Liver (tissue), 9 donors: ENCODE data around the gene MIGA1. TPM values are rescaled to one million over a fixed set of nuclear protein-coding genes. Genes with fewer than 3 reads are reported as not detected.

Experiments
- DNase-seq: peaks from one replicate; pipeline ENCODE4 v3.0.0-alpha.2; 2017; ENCODE audit warnings: low spot score
- H3K27ac ChIP-seq, 2 donors: one replicate each; pipeline ENCODE4 v1.7.0; 2013; ENCODE audit warnings: inconsistent platforms in 2 of 2, low read length in 2 of 2, control low read depth in 1 of 2, low read depth in 1 of 2, mild to moderate bottlenecking in 1 of 2
- H3K27me3 ChIP-seq, 4 donors: one replicate each; pipeline versions ENCODE4 v1.6.1 to v1.7.0; 2013; ENCODE audit warnings: low read length in 3 of 4, inconsistent platforms in 1 of 4, mild to moderate bottlenecking in 1 of 4, moderate library complexity in 1 of 4; ENCODE audit not compliant: control insufficient read depth in 4 of 4, insufficient read depth in 4 of 4
- H3K36me3 ChIP-seq, 4 donors: one replicate each; pipeline versions ENCODE4 v1.6.1 to v1.7.0; 2013; ENCODE audit warnings: low read length in 3 of 4, mild to moderate bottlenecking in 3 of 4, low read depth in 1 of 4, moderate library complexity in 1 of 4; ENCODE audit not compliant: control insufficient read depth in 4 of 4, insufficient read depth in 3 of 4
- H3K4me1 ChIP-seq, 4 donors: one replicate each; pipeline versions ENCODE4 v1.6.1 to v1.7.0; 2013; ENCODE audit warnings: low read length in 3 of 4, mild to moderate bottlenecking in 3 of 4, moderate library complexity in 1 of 4; ENCODE audit not compliant: control insufficient read depth in 4 of 4, insufficient read depth in 4 of 4
- H3K4me3 ChIP-seq, 3 donors: one replicate each; pipeline versions ENCODE4 v1.6.1 to v1.7.0; 2013; ENCODE audit warnings: low read length in 3 of 3, control low read depth in 1 of 3, low read depth in 1 of 3, mild to moderate bottlenecking in 1 of 3
- H3K9ac ChIP-seq, 2 donors: one replicate each; pipeline ENCODE4 v1.7.0; 2013; ENCODE audit warnings: low read length in 2 of 2, mild to moderate bottlenecking in 2 of 2, moderate library complexity in 2 of 2, control low read depth in 1 of 2, low read depth in 1 of 2
- H3K9me3 ChIP-seq, 4 donors: one replicate each; pipeline versions ENCODE4 v1.6.1 to v1.7.0; 2013; ENCODE audit warnings: low read length in 3 of 4; ENCODE audit not compliant: control insufficient read depth in 4 of 4
- ATF3 ChIP-seq: IDR thresholded peaks from 2 replicates; pipeline ENCODE4 v1.6.1; 2016; ENCODE audit warnings: antibody characterized with exemption
- CTCF ChIP-seq: fragments of 150-350 bp; IDR thresholded peaks from 2 replicates; pipeline ENCODE4 v1.5.1; 2017; ENCODE audit warnings: improper control_type of control experiment, low read depth, low read length; ENCODE audit not compliant: missing input control
- EGR1 ChIP-seq, 2 donors: IDR thresholded peaks; 2 replicates each; pipeline ENCODE4 v1.6.1; 2016 to 2018; ENCODE audit warnings: antibody characterized with exemption in 2 of 2, low read depth in 2 of 2
- FOXA1 ChIP-seq: IDR thresholded peaks from 2 replicates; pipeline ENCODE4 v1.6.1; 2016; ENCODE audit warnings: antibody characterized with exemption
- FOXA2 ChIP-seq: IDR thresholded peaks from 2 replicates; pipeline ENCODE4 v1.6.1; 2016; ENCODE audit warnings: antibody characterized with exemption
- GABPA ChIP-seq, 2 donors: IDR thresholded peaks in 1 of 2; conservative IDR thresholded peaks in 1 of 2; 2 replicates each; pipeline ENCODE4 v1.6.1; 2016; ENCODE audit warnings: antibody characterized with exemption in 2 of 2, mild to moderate bottlenecking in 1 of 2, moderate library complexity in 1 of 2
- HNF4A ChIP-seq, 2 donors: conservative IDR thresholded peaks; 2 replicates each; pipeline ENCODE4 v1.6.1; 2016; ENCODE audit warnings: antibody characterized with exemption in 2 of 2, mild to moderate bottlenecking in 2 of 2
- HNF4G ChIP-seq: IDR thresholded peaks from 2 replicates; pipeline ENCODE4 v1.6.1; 2016; ENCODE audit warnings: antibody characterized with exemption
- JUND ChIP-seq, 2 donors: IDR thresholded peaks; 2 replicates each; pipeline ENCODE4 v1.6.1; 2016; ENCODE audit warnings: antibody characterized with exemption in 2 of 2
- NR2F2 ChIP-seq: IDR thresholded peaks from 2 replicates; pipeline ENCODE4 v1.6.1; 2016; ENCODE audit warnings: antibody characterized with exemption
- RAD21 ChIP-seq, 2 donors: IDR thresholded peaks; 2 replicates each; pipeline ENCODE4 v1.6.1; 2016; ENCODE audit warnings: antibody characterized with exemption in 2 of 2, mild to moderate bottlenecking in 2 of 2
- REST ChIP-seq: IDR thresholded peaks from 2 replicates; pipeline ENCODE4 v1.6.1; 2016; ENCODE audit warnings: antibody characterized with exemption, mild to moderate bottlenecking
- RXRA ChIP-seq, 2 donors: IDR thresholded peaks; 2 replicates each; pipeline ENCODE4 v1.6.1; 2017 to 2018; ENCODE audit warnings: antibody characterized with exemption in 2 of 2, mild to moderate bottlenecking in 1 of 2
- SP1 ChIP-seq: IDR thresholded peaks from 2 replicates; pipeline ENCODE4 v1.6.1; 2018; ENCODE audit warnings: antibody characterized with exemption, mild to moderate bottlenecking
- TAF1 ChIP-seq: conservative IDR thresholded peaks from 2 replicates; pipeline ENCODE4 v1.6.1; 2016; ENCODE audit warnings: antibody characterized with exemption, mild to moderate bottlenecking
- YY1 ChIP-seq: IDR thresholded peaks from 2 replicates; pipeline ENCODE4 v1.6.1; 2016; ENCODE audit warnings: antibody characterized with exemption, mild to moderate bottlenecking
- WGBS: extraction: QIAGEN DNeasy Blood & Tissue Kit; methylation state at CpG from one replicate; pipeline ENCODE4 v1.1.7; 2013; 5-methylcytosine and 5-hydroxymethylcytosine counted together
- polyA plus RNA-seq, 2 donors: library from polyadenylated mRNA; stranded (reverse) in 1 of 2; unstranded in 1 of 2; fragments of 200-250 nt in 1 of 2; fragments of >200 nt in 1 of 2; fragmentation: Nextera tagmentation in 1 of 2; extraction: Ambion mirVana in 1 of 2; gene quantifications; one replicate each; pipeline versions ENCODE4 v1.2.1 to v1.2.3, GENCODE V29; 2013 to 2015
- total RNA-seq, 2 donors: library from RNA; depleted of rRNA; stranded (reverse); fragments of >200 nt; gene quantifications; one replicate each; pipeline ENCODE4 v1.2.3, GENCODE V29; 2014
- TF ChIP-seq, protein P1 (sequence below): IDR thresholded peaks from 2 replicates; pipeline ENCODE4 v1.6.1; 2016; ENCODE audit warnings: antibody characterized with exemption
- TF ChIP-seq, protein P2 (sequence below): IDR thresholded peaks from 2 replicates; pipeline ENCODE4 v1.6.1; 2016; ENCODE audit warnings: antibody characterized with exemption
- donor health status: healthy.
- donor health status: healthy.
- donor health status: healthy.
- donor health status: healthy.
- donor health status: healthy.

MIGA1 gene
- total and polyA plus RNA-seq, 4 donors: 3.5 to 8.0 (median 6.2) TPM

DNA sequence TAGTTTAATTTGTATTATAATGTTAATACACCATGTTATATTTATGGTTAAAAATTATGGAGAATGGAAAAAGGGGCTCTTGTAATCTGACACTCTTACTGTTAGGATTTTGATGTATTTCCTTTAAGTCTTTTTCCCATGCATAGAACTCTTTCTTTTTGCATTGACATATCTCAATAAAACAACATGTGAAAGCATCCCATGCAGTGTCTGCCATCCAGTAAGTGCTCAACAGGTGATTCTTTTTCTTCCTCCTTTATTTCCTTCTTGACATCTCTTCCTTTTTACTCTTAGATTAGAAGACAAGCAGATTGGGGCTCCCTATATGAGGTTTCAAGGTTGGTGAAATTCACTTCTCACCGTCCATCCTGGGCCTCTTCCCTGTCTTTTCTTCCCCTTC, 111.8 kb downstream of the MIGA1 start:
- Histone ChIP-seq H3K9ac (no peak overlapping the region), H3K36me3 (no peaks in the 10 kb centered on the region), H3K4me1 (peaks cover 0 to 10% (median 3%) of the 10 kb centered on the region in 4 donors), H3K9me3 (no peaks in the 10 kb centered on the region), H3K27ac (no peak overlapping the region), H3K4me3 (no peak overlapping the region), H3K27me3 (no peaks in the 10 kb centered on the region)
- no peak for DNase-seq
- TF ChIP-seq, protein P1, sequence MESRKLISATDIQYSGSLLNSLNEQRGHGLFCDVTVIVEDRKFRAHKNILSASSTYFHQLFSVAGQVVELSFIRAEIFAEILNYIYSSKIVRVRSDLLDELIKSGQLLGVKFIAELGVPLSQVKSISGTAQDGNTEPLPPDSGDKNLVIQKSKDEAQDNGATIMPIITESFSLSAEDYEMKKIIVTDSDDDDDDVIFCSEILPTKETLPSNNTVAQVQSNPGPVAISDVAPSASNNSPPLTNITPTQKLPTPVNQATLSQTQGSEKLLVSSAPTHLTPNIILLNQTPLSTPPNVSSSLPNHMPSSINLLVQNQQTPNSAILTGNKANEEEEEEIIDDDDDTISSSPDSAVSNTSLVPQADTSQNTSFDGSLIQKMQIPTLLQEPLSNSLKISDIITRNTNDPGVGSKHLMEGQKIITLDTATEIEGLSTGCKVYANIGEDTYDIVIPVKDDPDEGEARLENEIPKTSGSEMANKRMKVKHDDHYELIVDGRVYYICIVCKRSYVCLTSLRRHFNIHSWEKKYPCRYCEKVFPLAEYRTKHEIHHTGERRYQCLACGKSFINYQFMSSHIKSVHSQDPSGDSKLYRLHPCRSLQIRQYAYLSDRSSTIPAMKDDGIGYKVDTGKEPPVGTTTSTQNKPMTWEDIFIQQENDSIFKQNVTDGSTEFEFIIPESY: no peak
- no peak for TF ChIP-seq EGR1 (IDR thresholded peaks at IDR 0.05; ENCODE audit: low read depth in 2 of 2)
- TF ChIP-seq HNF4G: no peak
- WGBS: 96% methylated on average over 1 of the region's 1 CpG

DNA sequence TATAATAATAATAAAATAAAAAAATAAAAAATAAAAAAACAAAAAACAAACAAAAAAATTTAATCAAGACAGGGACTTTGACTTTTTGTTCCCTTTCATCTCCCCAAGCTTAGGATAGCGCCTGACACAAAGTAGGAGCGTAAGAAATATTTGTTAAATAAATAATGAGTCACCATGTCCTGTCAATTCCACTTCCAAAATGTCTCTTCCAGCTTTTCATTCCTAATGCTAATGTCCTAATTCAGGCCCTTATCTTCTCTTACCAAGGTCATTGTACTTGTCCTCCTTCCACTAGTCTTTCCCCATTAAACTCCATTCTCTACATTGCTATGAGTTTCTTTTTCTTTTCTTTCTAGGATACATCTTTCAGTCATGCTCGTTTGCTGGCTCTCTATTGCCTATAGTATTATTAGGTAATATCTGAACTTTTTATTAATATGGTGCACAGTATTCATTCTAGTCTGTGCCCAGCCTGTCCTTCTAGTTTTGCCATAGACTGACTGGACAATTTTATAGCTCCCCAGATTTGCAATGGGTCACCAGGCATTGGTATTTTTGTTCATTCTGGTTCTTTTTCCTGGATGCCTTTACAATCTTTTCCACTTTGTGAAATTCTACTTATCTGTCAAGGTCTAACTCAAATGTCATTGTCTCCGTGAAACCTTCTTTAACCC, 120.3 kb downstream of the MIGA1 start:
- TF ChIP-seq GABPA (IDR thresholded peaks at IDR 0.05 in 1 of 2, conservative IDR thresholded peaks at IDR 0.05 in 1 of 2) (no peak), FOXA2 (no peak), SP1 (no peak), RAD21 (IDR thresholded peaks at IDR 0.05) (no peak), JUND (IDR thresholded peaks at IDR 0.05) (peak; percentile 69 to 82), RXRA (IDR thresholded peaks at IDR 0.05) (peak; percentile 32 to 46), FOXA1 (no peak), REST (no peak), CTCF (no peak), YY1 (peak; percentile 22), EGR1 (IDR thresholded peaks at IDR 0.05; ENCODE audit: low read depth in 2 of 2) (no peak), NR2F2 (peak; percentile 15), ATF3 (peak; percentile 18), TAF1 (no peak), HNF4A (conservative IDR thresholded peaks at IDR 0.05) (peak in 1 of 2 donors; percentile 27)
- TF ChIP-seq, protein P2, sequence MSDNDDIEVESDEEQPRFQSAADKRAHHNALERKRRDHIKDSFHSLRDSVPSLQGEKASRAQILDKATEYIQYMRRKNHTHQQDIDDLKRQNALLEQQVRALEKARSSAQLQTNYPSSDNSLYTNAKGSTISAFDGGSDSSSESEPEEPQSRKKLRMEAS: no peak
- TF ChIP-seq, protein P1: no peak
- H3K4me1 ChIP-seq: no peaks in the 10 kb centered on the region
- DNase-seq: no peak
- no peaks in the 10 kb centered on the region for H3K9me3 ChIP-seq
- H3K27me3 ChIP-seq: no peaks in the 10 kb centered on the region
- H3K36me3 ChIP-seq: no peaks in the 10 kb centered on the region
- WGBS: 67% methylated on average over 4 of the region's 4 CpGs
- no peak overlapping the region for H3K4me3 ChIP-seq
- no peak overlapping the region for H3K27ac ChIP-seq
- no peak overlapping the region for H3K9ac ChIP-seq
